Activated CD4-positive, alpha-beta T cell treated with anti-CD3 and anti-CD28 coated beads, Interleukin-10, Interleukin-2, amounts not matched to agents 100 ng/mL and 50 ng/mL, durations not matched to agents 16 hours and 8 hours (primary cell): Measurements from ENCODE around the gene TEX29.

Source experiments
- DNase-seq: peaks from one replicate; pipeline ENCODE4 v3.0.0-alpha.2; 2020

The TEX29 gene

GRCh38 chr13:111344471-111345191, 24.2 kb downstream of the TEX29 start:
- no peak for DNase-seq

- no peak for DNase-seq
These were observed 25.2 kb downstream of the TEX29 start for GRCh38 chr13:111345682-111346081.

GRCh38 chr13:111346101-111346680, 25.7 kb downstream of the TEX29 start:
- DNase-seq, result no peak

GRCh38 chr13:111347438-111347837, 27.0 kb downstream of the TEX29 start:
- no peak for DNase-seq

- no peak for DNase-seq
These were observed 33.1 kb downstream of the TEX29 start for GRCh38 chr13:111353508-111353907.

GRCh38 chr13:111354789-111355188, 34.3 kb downstream of the TEX29 start:
- DNase-seq, result no peak

- DNase-seq, result no peak
These were observed 36.4 kb downstream of the TEX29 start for GRCh38 chr13:111356795-111357194.

GRCh38 chr13:111359237-111359915, 38.9 kb downstream of the TEX29 start:
- no peak for DNase-seq

- no peak for DNase-seq
These were observed 39.5 kb downstream of the TEX29 start for GRCh38 chr13:111359930-111360329.

GRCh38 chr13:111360452-111360851, 40.0 kb downstream of the TEX29 start:
- DNase-seq, result no peak

- DNase-seq, result no peak
These were observed 40.8 kb downstream of the TEX29 start for GRCh38 chr13:111361046-111361872.

GRCh38 chr13:111361873-111362648, 41.6 kb downstream of the TEX29 start:
- no peak for DNase-seq

GRCh38 chr13:111363121-111363520, 42.7 kb downstream of the TEX29 start:
- DNase-seq, result no peak

- no peak for DNase-seq
These were observed 43.1 kb downstream of the TEX29 start for GRCh38 chr13:111363591-111363990.

- no peak for DNase-seq
These were observed 44.9 kb downstream of the TEX29 start for GRCh38 chr13:111365149-111366005.

- DNase-seq, result no peak
These were observed 46.9 kb downstream of the TEX29 start for GRCh38 chr13:111367340-111367739.

- DNase-seq, result no peak
These were observed 47.6 kb downstream of the TEX29 start for GRCh38 chr13:111368091-111368490.

- DNase-seq, result no peak
These were observed 49.7 kb downstream of the TEX29 start for GRCh38 chr13:111370147-111370546.

GRCh38 chr13:111370570-111371535, 50.4 kb downstream of the TEX29 start:
- DNase-seq, result no peak

- no peak for DNase-seq
These were observed 51.3 kb downstream of the TEX29 start for GRCh38 chr13:111371720-111372119.
